Activated CD4-positive, alpha-beta memory T cell treated with anti-CD3 and anti-CD28 coated beads for 36 hours (primary cell): ENCODE data around the gene TMEM81. TPM values are rescaled to one million over a fixed set of nuclear protein-coding genes. Genes with fewer than 3 reads are reported as not detected.

Experiments used
- CTCF ChIA-PET: fragments of 350-600 bp; sonication (Branson Sonifier 250); formaldehyde crosslinking; loops from one replicate; lab custom pipeline; 2021; ENCODE audit warnings: antibody characterized with exemption, inconsistent platforms; lab: Charles Lee
- POLR2A ChIA-PET: fragments of 350-600 bp; sonication (Branson Sonifier 250); formaldehyde crosslinking; loops from one replicate; lab custom pipeline; 2021; ENCODE audit warnings: antibody characterized with exemption; lab: Charles Lee
- DNase-seq: peaks from one replicate; pipeline ENCODE4 v3.0.0-alpha.2; 2020
- H3K27ac Mint-ChIP-seq: one replicate; pipeline ENCODE4 v1.8.0; 2021; ENCODE audit warnings: mixed read lengths
- H3K27me3 Mint-ChIP-seq: one replicate; pipeline ENCODE4 v1.8.0; 2021; ENCODE audit warnings: mixed read lengths
- H3K36me3 Mint-ChIP-seq: one replicate; pipeline ENCODE4 v1.8.0; 2021; ENCODE audit warnings: mixed read lengths
- H3K4me1 Mint-ChIP-seq: one replicate; pipeline ENCODE4 v1.8.0; 2021; ENCODE audit warnings: low read depth, mixed read lengths
- H3K4me3 Mint-ChIP-seq: one replicate; pipeline ENCODE4 v1.8.0; 2021; ENCODE audit warnings: mild to moderate bottlenecking, mixed read lengths
- H3K9me3 Mint-ChIP-seq: one replicate; pipeline ENCODE4 v1.8.0; 2021; ENCODE audit warnings: mixed read lengths
- intact Hi-C: fragments of 100-400 bp; cut with micrococcal nuclease; formaldehyde crosslinking; loops from one replicate; pipeline ENCODE4 v1.15.1; 2023
- total RNA-seq, 2 experiments: library from RNA; stranded (reverse); gene quantifications; one replicate each; pipeline ENCODE4 v1.2.3, GENCODE V29; 2021

TMEM81 gene
- 1 to 10 TPM; 3.2 to 3.3 TPM for total RNA-seq

GRCh38 chr1:205084360-205084759 is at the start of gene TMEM81:
Gene TMEM81, minus strand, starts transcription at chr1:205084460. Its CDS starts 140 bp downstream, at chr1:205084320.
- intact Hi-C loops = no loop called here
- DNase-seq = no peak
- ChIA-PET POLR2A (no interaction called here), CTCF (no interaction called here)
- Mint-ChIP-seq H3K27me3 (no peaks in the 10 kb centered on the region), H3K4me3 (no peak within 1 kb of the TSS), H3K9me3 (no peaks in the 10 kb centered on the region), H3K27ac (no peak within 1 kb of the TSS), H3K36me3 (peaks cover 33% of the 10 kb centered on the region), H3K4me1 (no peaks in the 10 kb centered on the region)

- ChIA-PET CTCF (interaction anchor here (3.4 kb wide), 1 partner anchor 8 kb away, joined by 16 read pairs; no protein-coding TSS in a partner anchor), POLR2A (no interaction called here)
- H3K27me3 Mint-ChIP-seq = no peaks in the 10 kb centered on the region
- intact Hi-C loops = no loop called here
- H3K4me3 Mint-ChIP-seq = no peak overlapping the region
- no peak for DNase-seq
- no peaks in the 10 kb centered on the region for H3K9me3 Mint-ChIP-seq
- no peaks in the 10 kb centered on the region for H3K36me3 Mint-ChIP-seq
- H3K4me1 Mint-ChIP-seq = no peaks in the 10 kb centered on the region
- no peak overlapping the region for H3K27ac Mint-ChIP-seq
Observed at GRCh38 chr1:205133287-205133686, 49.0 kb upstream of the TMEM81 start.

GRCh38 chr1:205129447-205130029 is 45.3 kb upstream of the TMEM81 start:
- intact Hi-C loops = loop anchor here (10.0 kb wide), 3 partner anchors 185 to 1265 kb away; partner anchors contain the start of genes RAB29 and SNRPE
- Mint-ChIP-seq H3K27ac (no peak overlapping the region), H3K36me3 (no peaks in the 10 kb centered on the region), H3K4me3 (no peak overlapping the region), H3K4me1 (no peaks in the 10 kb centered on the region), H3K9me3 (no peaks in the 10 kb centered on the region), H3K27me3 (no peaks in the 10 kb centered on the region)
- DNase-seq = no peak
- CTCF ChIA-PET = interaction anchor here (4.2 kb wide), 1 partner anchor 11 kb away, joined by 18 read pairs; no protein-coding TSS in a partner anchor
- POLR2A ChIA-PET = no interaction called here

- POLR2A ChIA-PET = no interaction called here
- intact Hi-C loops = loop anchor here (10.0 kb wide), 3 partner anchors 187 to 1263 kb away; partner anchors contain the start of genes RAB29 and SNRPE
- H3K27me3 Mint-ChIP-seq = no peaks in the 10 kb centered on the region
Observed at GRCh38 chr1:205128050-205128449, 43.8 kb upstream of the TMEM81 start.

GRCh38 chr1:205127646-205128045 is 43.4 kb upstream of the TMEM81 start:
- H3K4me3 Mint-ChIP-seq = no peak overlapping the region
- intact Hi-C loops = loop anchor here (10.0 kb wide), 3 partner anchors 187 to 1263 kb away; partner anchors contain the start of genes RAB29 and SNRPE
- H3K27ac Mint-ChIP-seq = no peak overlapping the region
- no peak for DNase-seq
- POLR2A ChIA-PET = no interaction called here
- H3K36me3 Mint-ChIP-seq = no peaks in the 10 kb centered on the region
- no peaks in the 10 kb centered on the region for H3K9me3 Mint-ChIP-seq
- CTCF ChIA-PET = interaction anchor here (0.6 to 4.2 kb wide), 2 partner anchors 13 to 1787 kb away, joined by 3 to 18 read pairs; no protein-coding TSS in a partner anchor
- no peaks in the 10 kb centered on the region for H3K27me3 Mint-ChIP-seq
- peaks cover 6% of the 10 kb centered on the region for H3K4me1 Mint-ChIP-seq

More at GRCh38 chr1:205128050-205128449, 43.8 kb upstream of the TMEM81 start:
- DNase-seq = no peak
- H3K36me3 Mint-ChIP-seq = no peaks in the 10 kb centered on the region
- no peaks in the 10 kb centered on the region for H3K9me3 Mint-ChIP-seq
- CTCF ChIA-PET = interaction anchor here (0.6 to 4.2 kb wide), 2 partner anchors 13 to 1788 kb away, joined by 3 to 18 read pairs; no protein-coding TSS in a partner anchor
- no peak overlapping the region for H3K27ac Mint-ChIP-seq
- H3K4me1 Mint-ChIP-seq = peaks cover 2% of the 10 kb centered on the region
- no peak overlapping the region for H3K4me3 Mint-ChIP-seq

- H3K4me3 Mint-ChIP-seq = no peak overlapping the region
- H3K9me3 Mint-ChIP-seq = no peaks in the 10 kb centered on the region
- intact Hi-C loops = loop anchor here (5.0 to 10.0 kb wide), 6 partner anchors 48 to 1260 kb away; partner anchors contain the start of genes ELK4, RAB29 and SNRPE
Observed at GRCh38 chr1:205124726-205125125, 40.5 kb upstream of the TMEM81 start.

GRCh38 chr1:205122489-205122882 is 38.2 kb upstream of the TMEM81 start:
- DNase-seq = no peak
- intact Hi-C loops = loop anchor here (1.0 to 10.0 kb wide), 10 partner anchors 18 to 1258 kb away; partner anchors contain the start of genes DSTYK, ELK4, NUCKS1 and RAB29
- CTCF ChIA-PET = interaction anchor here (1.0 to 4.4 kb wide), 8 partner anchors 12 to 724 kb away, joined by 3 to 43 read pairs (median 6); no protein-coding TSS in a partner anchor
- POLR2A ChIA-PET = interaction anchor here (0.9 kb wide), 1 partner anchor 105 kb away, joined by 4 read pairs; the partner anchor contains the start of gene TMCC2
- peaks cover 6% of the 10 kb centered on the region for H3K36me3 Mint-ChIP-seq
- no peaks in the 10 kb centered on the region for H3K27me3 Mint-ChIP-seq
- no peaks in the 10 kb centered on the region for H3K9me3 Mint-ChIP-seq
- peaks cover 33% of the 10 kb centered on the region for H3K4me1 Mint-ChIP-seq
- peak overlapping the region; percentile 98 for H3K27ac Mint-ChIP-seq
- H3K4me3 Mint-ChIP-seq = peak overlapping the region; percentile 98

More at GRCh38 chr1:205124726-205125125, 40.5 kb upstream of the TMEM81 start:
- Mint-ChIP-seq H3K36me3 (no peaks in the 10 kb centered on the region), H3K4me1 (peaks cover 22% of the 10 kb centered on the region), H3K27me3 (no peaks in the 10 kb centered on the region), H3K27ac (no peak overlapping the region)
- DNase-seq = no peak
- ChIA-PET CTCF (no interaction called here), POLR2A (no interaction called here)

GRCh38 chr1:205121660-205122488 is 37.6 kb upstream of the TMEM81 start, which contains the start of gene RBBP5:
Gene RBBP5, minus strand, starts transcription at chr1:205121978. Its CDS starts 105 bp downstream, at chr1:205121873.
- H3K4me3 Mint-ChIP-seq = peak within 1 kb of the TSS; percentile 98
- ChIA-PET CTCF (interaction anchor here (0.6 to 4.4 kb wide), 17 partner anchors 9 to 1338 kb away, joined by 3 to 43 read pairs (median 4); no protein-coding TSS in a partner anchor), POLR2A (interaction anchor here (0.9 to 1.3 kb wide), 7 partner anchors 10 to 166 kb away, joined by 3 to 4 read pairs (median 4); partner anchors contain the start of genes DSTYK and TMCC2)
- intact Hi-C loops = loop anchor here (1.0 to 10.0 kb wide), 10 partner anchors 19 to 1257 kb away; partner anchors contain the start of genes DSTYK, ELK4, NUCKS1 and RAB29
- H3K27ac Mint-ChIP-seq = peak within 1 kb of the TSS; percentile 98
- peaks cover 34% of the 10 kb centered on the region for H3K4me1 Mint-ChIP-seq
- no peaks in the 10 kb centered on the region for H3K9me3 Mint-ChIP-seq
- no peaks in the 10 kb centered on the region for H3K27me3 Mint-ChIP-seq
- DNase-seq = peak; percentile 97
- peaks cover 6% of the 10 kb centered on the region for H3K36me3 Mint-ChIP-seq

- Mint-ChIP-seq H3K4me3 (no peak overlapping the region), H3K9me3 (no peaks in the 10 kb centered on the region), H3K36me3 (peaks cover 12% of the 10 kb centered on the region), H3K27ac (no peak overlapping the region), H3K4me1 (peaks cover 45% of the 10 kb centered on the region), H3K27me3 (no peaks in the 10 kb centered on the region)
- DNase-seq = no peak
- POLR2A ChIA-PET = no interaction called here
- intact Hi-C loops = no loop called here
- CTCF ChIA-PET = no interaction called here
Observed at GRCh38 chr1:205118752-205119151, 34.5 kb upstream of the TMEM81 start.

GRCh38 chr1:205111354-205111753 is 27.1 kb upstream of the TMEM81 start:
- Mint-ChIP-seq H3K27me3 (no peaks in the 10 kb centered on the region), H3K4me1 (peaks cover 13% of the 10 kb centered on the region), H3K4me3 (no peak overlapping the region), H3K36me3 (peaks cover 6% of the 10 kb centered on the region), H3K9me3 (no peaks in the 10 kb centered on the region), H3K27ac (no peak overlapping the region)
- intact Hi-C loops = no loop called here
- no peak for DNase-seq
- ChIA-PET CTCF (interaction anchor here (0.6 to 0.9 kb wide), 2 partner anchors 30 to 254 kb away, joined by 4 read pairs; no protein-coding TSS in a partner anchor), POLR2A (interaction anchor here (0.8 kb wide), 1 partner anchor 10 kb away, joined by 3 read pairs; the partner anchor contains the start of gene RBBP5)

- CTCF ChIA-PET = interaction anchor here (0.6 to 2.2 kb wide), 5 partner anchors 32 to 1253 kb away, joined by 3 to 9 read pairs (median 5); no protein-coding TSS in a partner anchor
- H3K4me1 Mint-ChIP-seq = peaks cover 5% of the 10 kb centered on the region
- no peak for DNase-seq
- H3K27me3 Mint-ChIP-seq = no peaks in the 10 kb centered on the region
- peaks cover 11% of the 10 kb centered on the region for H3K36me3 Mint-ChIP-seq
- intact Hi-C loops = no loop called here
- no peak overlapping the region for H3K27ac Mint-ChIP-seq
- no peaks in the 10 kb centered on the region for H3K9me3 Mint-ChIP-seq
- POLR2A ChIA-PET = no interaction called here
- no peak overlapping the region for H3K4me3 Mint-ChIP-seq
Observed at GRCh38 chr1:205109711-205110110, 25.5 kb upstream of the TMEM81 start.
